NCI-H2029 treated with DMSO at 0.1 percent for 48 hours (cell line): ENCODE data around the gene NRN1L.

Experiments
- DNase-seq: peaks from one replicate; lab custom pipeline; 2025; lab: John Stamatoyannopoulos, UW

NRN1L gene

GRCh38 chr16:67917140-67917851, 32.6 kb downstream of the NRN1L start:
- peak; percentile 27 for DNase-seq

GRCh38 chr16:67917852-67918236, 33.2 kb downstream of the NRN1L start:
- peak; percentile 34 for DNase-seq

- no peak for DNase-seq
Measured at GRCh38 chr16:67919622-67920221, 35.0 kb downstream of the NRN1L start.

GRCh38 chr16:67922221-67922620, 37.5 kb downstream of the NRN1L start:
- no peak for DNase-seq

GRCh38 chr16:67922740-67923139, 38.1 kb downstream of the NRN1L start:
- DNase-seq = peak; percentile 73

- peak; percentile 49 for DNase-seq
Measured at GRCh38 chr16:67923414-67924116, 38.9 kb downstream of the NRN1L start.

- no peak for DNase-seq
Measured at GRCh38 chr16:67924140-67924906, 39.6 kb downstream of the NRN1L start.

GRCh38 chr16:67926181-67926750, 41.6 kb downstream of the NRN1L start:
- DNase-seq = peak; percentile 71

GRCh38 chr16:67927131-67927941, 42.7 kb downstream of the NRN1L start:
- no peak for DNase-seq

- DNase-seq = no peak
Measured at GRCh38 chr16:67928147-67928546, 43.5 kb downstream of the NRN1L start.

- no peak for DNase-seq
Measured at GRCh38 chr16:67928561-67929364, 44.1 kb downstream of the NRN1L start.

- DNase-seq = no peak
Measured at GRCh38 chr16:67930191-67930590, 45.5 kb downstream of the NRN1L start.

- no peak for DNase-seq
Measured at GRCh38 chr16:67930678-67931211, 46.1 kb downstream of the NRN1L start.

- DNase-seq = no peak
Measured at GRCh38 chr16:67931712-67932461, 47.2 kb downstream of the NRN1L start, which contains the start of gene CTRL. Gene CTRL (minus strand): TSS chr16:67931862. CDS start chr16:67931852, 10 bp downstream.

GRCh38 chr16:67932462-67932840, 47.8 kb downstream of the NRN1L start:
- DNase-seq = no peak

GRCh38 chr16:67933805-67934204, 49.1 kb downstream of the NRN1L start:
- no peak for DNase-seq

GRCh38 chr16:67934306-67935100, 49.8 kb downstream of the NRN1L start:
- no peak for DNase-seq

GRCh38 chr16:67935101-67935401, 50.4 kb downstream of the NRN1L start:
- DNase-seq = no peak
